GM15510 (cell line): ENCODE measurements around the gene MACROD2.

Experiments
- POLR2A ChIP-seq: IDR thresholded peaks from 3 replicates; pipeline ENCODE4 v1.6.1; 2011; ENCODE audit warnings: borderline replicate concordance; ENCODE audit not compliant: insufficient read length; ENCODE audit errors: extremely low read depth

The MACROD2 gene

GRCh38 chr20:14046534-14046933 is 51.2 kb downstream of the MACROD2 start:
- no peak for TF ChIP-seq POLR2A

GRCh38 chr20:14049111-14049510 is 53.8 kb downstream of the MACROD2 start:
- no peak for TF ChIP-seq POLR2A

- no peak for TF ChIP-seq POLR2A
These were observed 56.1 kb downstream of the MACROD2 start for GRCh38 chr20:14051454-14051853.

- TF ChIP-seq POLR2A, result no peak
These were observed 59.9 kb downstream of the MACROD2 start for GRCh38 chr20:14055127-14055742.

GRCh38 chr20:14062171-14062570 is 66.9 kb downstream of the MACROD2 start:
- TF ChIP-seq POLR2A, result no peak

GRCh38 chr20:14062786-14063185 is 67.5 kb downstream of the MACROD2 start:
- no peak for TF ChIP-seq POLR2A

GRCh38 chr20:14064333-14064732 is 69.0 kb downstream of the MACROD2 start:
- TF ChIP-seq POLR2A, result no peak

GRCh38 chr20:14064921-14065320 is 69.6 kb downstream of the MACROD2 start:
- TF ChIP-seq POLR2A, result no peak

- no peak for TF ChIP-seq POLR2A
These were observed 70.5 kb downstream of the MACROD2 start for GRCh38 chr20:14065774-14066173.

- no peak for TF ChIP-seq POLR2A
These were observed 72.3 kb downstream of the MACROD2 start for GRCh38 chr20:14067603-14068002.

- no peak for TF ChIP-seq POLR2A
These were observed 74.5 kb downstream of the MACROD2 start for GRCh38 chr20:14069796-14070195.

- no peak for TF ChIP-seq POLR2A
These were observed 98.3 kb downstream of the MACROD2 start for GRCh38 chr20:14093652-14094051.

GRCh38 chr20:14098261-14098660 is 102.9 kb downstream of the MACROD2 start:
- TF ChIP-seq POLR2A, result no peak

GRCh38 chr20:14113416-14113815 is 118.1 kb downstream of the MACROD2 start:
- no peak for TF ChIP-seq POLR2A

GRCh38 chr20:14114065-14114704 is 118.9 kb downstream of the MACROD2 start:
- no peak for TF ChIP-seq POLR2A

- TF ChIP-seq POLR2A, result no peak
These were observed 120.7 kb downstream of the MACROD2 start for GRCh38 chr20:14116037-14116436.
